ENCODE measurements around the gene MBNL3.

GRCh38 chrX:132480581-132481203 lies 8.1 kb downstream of the MBNL3 start:
- TF ChIP-seq EP300 (IDR thresholded peaks at IDR 0.05; ENCODE audit: low read length) = no peak
- TF ChIP-seq, protein P1, sequence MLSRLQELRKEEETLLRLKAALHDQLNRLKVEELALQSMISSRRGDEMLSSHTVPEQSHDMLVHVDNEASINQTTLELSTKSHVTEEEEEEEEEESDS (CRISPR knock-in tag; IDR thresholded peaks at IDR 0.05) = no peak
- no peak for TF ChIP-seq BACH1 (tag; IDR thresholded peaks at IDR 0.05)
- TF ChIP-seq CBX5 (IDR thresholded peaks at IDR 0.05; ENCODE audit: borderline replicate concordance, low read depth) = no peak
- no peak for TF ChIP-seq MYBL2 (IDR thresholded peaks at IDR 0.05; ENCODE audit: low read depth)
- no peak for TF ChIP-seq MYBL2 (CRISPR knock-in tag; IDR thresholded peaks at IDR 0.05; ENCODE audit: borderline replicate concordance)
- no peak for TF ChIP-seq CEBPB (tag; IDR thresholded peaks at IDR 0.05)
- TF ChIP-seq YY1 (IDR thresholded peaks at IDR 0.05; ENCODE audit: borderline replicate concordance in 1 of 3, control insufficient read depth in 1 of 3, extremely low read depth in 1 of 3, insufficient read depth in 3 of 3, insufficient read length in 1 of 3, insufficient replicate concordance in 2 of 3, low read depth in 1 of 3, low read length in 2 of 3) = no peak
- no peak for TF ChIP-seq HDAC2 (IDR thresholded peaks at IDR 0.05)
- no peak for TF ChIP-seq CEBPG (CRISPR knock-in tag; IDR thresholded peaks at IDR 0.05)
- TF ChIP-seq CEBPG (tag; conservative IDR thresholded peaks at IDR 0.05 in 1 of 2, IDR thresholded peaks at IDR 0.05 in 1 of 2) = no peak
- no peak for TF ChIP-seq JUND (IDR thresholded peaks at IDR 0.05; ENCODE audit: borderline replicate concordance, low read depth, low read length)
- no peak for TF ChIP-seq JUND (tag; IDR thresholded peaks at IDR 0.05; ENCODE audit: borderline replicate concordance, low read depth, low read length)
- no peak for TF ChIP-seq ZNF431 (CRISPR knock-in tag; IDR thresholded peaks at IDR 0.05)
- no peak for TF ChIP-seq HNRNPH1 (optimal IDR thresholded peaks at IDR 0.05; ENCODE audit: low read depth, low read length)
- no peak for TF ChIP-seq MNT (conservative IDR thresholded peaks at IDR 0.05)
